ENCODE measurements around the gene SH2D6.
A peak's percentile ranks its signal among the peaks of the same experiment; 100 is the strongest.

SH2D6 gene

DNA sequence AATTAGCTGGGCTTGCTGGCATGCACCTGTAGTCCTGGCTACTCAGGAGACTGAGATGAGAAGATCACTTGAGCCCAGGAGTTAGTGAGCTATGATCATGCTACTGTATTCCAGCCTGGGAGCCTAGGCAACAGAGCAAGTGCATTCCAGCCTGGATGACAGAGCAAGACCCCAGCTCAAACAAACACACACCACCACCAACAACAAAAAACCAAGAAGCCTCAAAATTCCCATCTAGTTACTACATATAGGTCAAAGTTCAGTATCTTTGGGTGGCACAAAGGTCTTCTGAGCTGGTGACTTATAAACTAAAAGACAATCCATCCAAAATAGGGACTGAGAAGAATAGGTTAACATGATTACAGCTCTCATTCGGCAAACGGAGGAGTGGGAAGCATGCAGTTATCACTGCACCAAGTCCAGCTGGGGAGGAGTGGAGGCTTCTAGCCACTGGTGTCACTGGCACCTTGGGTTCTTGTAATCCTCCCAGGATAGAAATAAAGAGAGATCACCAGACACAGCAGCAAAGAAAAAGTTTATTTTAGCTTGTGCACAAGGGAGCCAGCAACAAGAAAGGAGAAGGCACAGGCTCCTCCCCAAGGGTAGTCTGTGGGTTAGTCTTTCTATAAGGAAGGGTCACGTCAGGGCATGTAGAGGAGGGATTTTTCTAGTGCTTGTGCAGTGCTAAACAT, 57.4 kb downstream of the SH2D6 start:
- Histone ChIP-seq H3K4me3 (ENCODE audit: low read depth, low read length) (no peak overlapping the region), H3K27me3 (ENCODE audit: insufficient read depth, low read length) (no peaks in the 10 kb centered on the region), H3K9ac (ENCODE audit: low read length) (no peak overlapping the region), H4K8ac (ENCODE audit: low read depth, low read length) (no peak overlapping the region), H3K4me2 (ENCODE audit: low read length) (no peak overlapping the region), H3K36me3 (ENCODE audit: control insufficient read depth in 1 of 2, insufficient read depth in 2 of 2, low read length in 2 of 2) (no peaks in the 10 kb centered on the region), H2BK12ac (ENCODE audit: low read length) (no peak overlapping the region), H2AK5ac (ENCODE audit: low read length) (no peak overlapping the region), H4K12ac (ENCODE audit: low read depth, low read length) (no peak overlapping the region), H2AFZ (ENCODE audit: insufficient read depth, low read length, poor library complexity) (no peak overlapping the region), H2BK120ac (ENCODE audit: insufficient read depth, low read length, poor library complexity) (no peak overlapping the region), H3K4me1 (ENCODE audit: control insufficient read depth in 1 of 2, insufficient read depth in 2 of 2, low read length in 2 of 2) (no peaks in the 10 kb centered on the region), H3K9me3 (ENCODE audit: insufficient read depth, low read depth, low read length) (no peaks in the 10 kb centered on the region), H3K14ac (ENCODE audit: low read length) (no peak overlapping the region), H3K79me2 (ENCODE audit: control insufficient read depth, insufficient read depth, low read length, poor library complexity) (no peaks in the 10 kb centered on the region), H3K23ac (ENCODE audit: low read length) (no peak overlapping the region), H4K91ac (ENCODE audit: low read depth, low read length) (no peak overlapping the region), H2BK5ac (ENCODE audit: low read depth, low read length, poor library complexity) (no peak overlapping the region), H3K79me1 (ENCODE audit: low read length) (no peaks in the 10 kb centered on the region), H3K27ac (ENCODE audit: low read depth, low read length) (no peak overlapping the region), H3K4ac (ENCODE audit: low read depth, low read length) (no peak overlapping the region), H3K18ac (ENCODE audit: low read length) (no peak overlapping the region)
- DNase-seq, result no peak
- no CpG with 5 or more reads among the region's 3 CpGs for WGBS (ENCODE audit: extremely low coverage, insufficient coverage, insufficient read length)

DNA sequence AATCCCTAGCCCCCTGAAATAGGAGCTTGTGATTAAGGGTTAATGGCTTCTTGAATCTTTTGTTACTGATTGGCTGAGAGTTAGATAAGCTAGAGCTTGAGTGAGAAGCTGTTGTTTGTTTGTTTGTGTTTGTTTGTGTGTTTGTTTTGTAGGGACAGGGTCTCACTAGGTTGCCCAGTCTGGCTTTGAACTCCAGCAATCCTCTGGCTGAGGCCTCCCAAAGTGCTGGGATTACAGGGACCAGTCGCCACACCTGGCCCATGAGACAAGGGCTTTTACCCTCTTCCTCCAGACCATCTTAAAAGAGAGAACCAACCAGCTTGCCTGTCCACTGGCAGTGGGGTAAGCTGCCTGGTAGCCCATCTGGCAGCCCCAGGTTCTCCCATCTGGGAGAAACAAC, 58.1 kb downstream of the SH2D6 start:
- Histone ChIP-seq H3K14ac (ENCODE audit: low read length) (no peak overlapping the region), H3K9me3 (ENCODE audit: insufficient read depth, low read depth, low read length) (no peaks in the 10 kb centered on the region), H3K27ac (ENCODE audit: low read depth, low read length) (no peak overlapping the region), H3K27me3 (ENCODE audit: insufficient read depth, low read length) (no peaks in the 10 kb centered on the region), H3K9ac (ENCODE audit: low read length) (peak overlapping the region; percentile 14), H2BK12ac (ENCODE audit: low read length) (no peak overlapping the region), H3K79me2 (ENCODE audit: control insufficient read depth, insufficient read depth, low read length, poor library complexity) (no peaks in the 10 kb centered on the region), H3K4me3 (ENCODE audit: low read depth, low read length) (peak overlapping the region; percentile 23), H2BK5ac (ENCODE audit: low read depth, low read length, poor library complexity) (no peak overlapping the region), H2BK120ac (ENCODE audit: insufficient read depth, low read length, poor library complexity) (no peak overlapping the region), H3K4ac (ENCODE audit: low read depth, low read length) (no peak overlapping the region), H3K4me1 (ENCODE audit: control insufficient read depth in 1 of 2, insufficient read depth in 2 of 2, low read length in 2 of 2) (no peaks in the 10 kb centered on the region), H4K8ac (ENCODE audit: low read depth, low read length) (no peak overlapping the region), H4K91ac (ENCODE audit: low read depth, low read length) (no peak overlapping the region), H3K4me2 (ENCODE audit: low read length) (no peak overlapping the region), H2AFZ (ENCODE audit: insufficient read depth, low read length, poor library complexity) (no peak overlapping the region), H3K23ac (ENCODE audit: low read length) (peak overlapping the region; percentile 3), H3K79me1 (ENCODE audit: low read length) (no peaks in the 10 kb centered on the region), H4K12ac (ENCODE audit: low read depth, low read length) (no peak overlapping the region), H3K36me3 (ENCODE audit: control insufficient read depth in 1 of 2, insufficient read depth in 2 of 2, low read length in 2 of 2) (no peaks in the 10 kb centered on the region), H2AK5ac (ENCODE audit: low read length) (no peak overlapping the region), H3K18ac (ENCODE audit: low read length) (no peak overlapping the region)
- DNase-seq, result no peak
- no CpG with 5 or more reads among the region's 1 CpG for WGBS (ENCODE audit: extremely low coverage, insufficient coverage, insufficient read length)

DNA sequence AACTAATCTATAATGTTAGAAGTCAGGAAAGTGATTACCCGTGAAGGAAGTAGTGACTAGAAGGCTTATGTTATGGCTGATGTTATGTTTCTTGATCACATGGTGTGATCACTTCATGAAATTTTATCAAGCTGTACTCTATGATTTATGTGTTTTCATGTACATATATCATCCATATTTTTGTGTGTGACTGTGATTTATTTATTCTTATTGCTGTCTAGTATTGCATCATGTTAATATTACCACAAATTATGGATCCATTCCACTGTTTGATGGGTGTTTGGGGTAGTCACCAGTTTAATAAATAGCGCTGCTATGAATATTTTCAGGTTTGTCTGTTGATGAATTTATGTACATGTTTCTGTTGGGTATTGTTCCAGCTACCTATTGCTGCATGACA, 59.4 kb downstream of the SH2D6 start:
- H3K79me2 ChIP-seq (ENCODE audit: control insufficient read depth, insufficient read depth, low read length, poor library complexity), result no peaks in the 10 kb centered on the region
- no peak overlapping the region for H4K8ac ChIP-seq (ENCODE audit: low read depth, low read length)
- H3K18ac ChIP-seq (ENCODE audit: low read length), result no peak overlapping the region
- H2AFZ ChIP-seq (ENCODE audit: insufficient read depth, low read length, poor library complexity), result no peak overlapping the region
- H3K23ac ChIP-seq (ENCODE audit: low read length), result no peak overlapping the region
- no peak overlapping the region for H3K9ac ChIP-seq (ENCODE audit: low read length)
- no peak overlapping the region for H2BK120ac ChIP-seq (ENCODE audit: insufficient read depth, low read length, poor library complexity)
- no peak overlapping the region for H3K4ac ChIP-seq (ENCODE audit: low read depth, low read length)
- H3K4me3 ChIP-seq (ENCODE audit: low read depth, low read length), result no peak overlapping the region
- no peak overlapping the region for H3K4me2 ChIP-seq (ENCODE audit: low read length)
- no peak overlapping the region for H4K12ac ChIP-seq (ENCODE audit: low read depth, low read length)
- H3K27ac ChIP-seq (ENCODE audit: low read depth, low read length), result no peak overlapping the region
- no peaks in the 10 kb centered on the region for H3K36me3 ChIP-seq (ENCODE audit: control insufficient read depth in 1 of 2, insufficient read depth in 2 of 2, low read length in 2 of 2)
- no peak overlapping the region for H2BK12ac ChIP-seq (ENCODE audit: low read length)
- no peaks in the 10 kb centered on the region for H3K27me3 ChIP-seq (ENCODE audit: insufficient read depth, low read length)
- H2AK5ac ChIP-seq (ENCODE audit: low read length), result no peak overlapping the region
- H3K4me1 ChIP-seq (ENCODE audit: control insufficient read depth in 1 of 2, insufficient read depth in 2 of 2, low read length in 2 of 2), result no peaks in the 10 kb centered on the region
- WGBS (ENCODE audit: extremely low coverage, insufficient coverage, insufficient read length), result no CpG with 5 or more reads among the region's 2 CpGs
- H4K91ac ChIP-seq (ENCODE audit: low read depth, low read length), result no peak overlapping the region
- H3K14ac ChIP-seq (ENCODE audit: low read length), result no peak overlapping the region
- no peaks in the 10 kb centered on the region for H3K79me1 ChIP-seq (ENCODE audit: low read length)
- no peak for DNase-seq
- no peaks in the 10 kb centered on the region for H3K9me3 ChIP-seq (ENCODE audit: insufficient read depth, low read depth, low read length)
- H2BK5ac ChIP-seq (ENCODE audit: low read depth, low read length, poor library complexity), result no peak overlapping the region

DNA sequence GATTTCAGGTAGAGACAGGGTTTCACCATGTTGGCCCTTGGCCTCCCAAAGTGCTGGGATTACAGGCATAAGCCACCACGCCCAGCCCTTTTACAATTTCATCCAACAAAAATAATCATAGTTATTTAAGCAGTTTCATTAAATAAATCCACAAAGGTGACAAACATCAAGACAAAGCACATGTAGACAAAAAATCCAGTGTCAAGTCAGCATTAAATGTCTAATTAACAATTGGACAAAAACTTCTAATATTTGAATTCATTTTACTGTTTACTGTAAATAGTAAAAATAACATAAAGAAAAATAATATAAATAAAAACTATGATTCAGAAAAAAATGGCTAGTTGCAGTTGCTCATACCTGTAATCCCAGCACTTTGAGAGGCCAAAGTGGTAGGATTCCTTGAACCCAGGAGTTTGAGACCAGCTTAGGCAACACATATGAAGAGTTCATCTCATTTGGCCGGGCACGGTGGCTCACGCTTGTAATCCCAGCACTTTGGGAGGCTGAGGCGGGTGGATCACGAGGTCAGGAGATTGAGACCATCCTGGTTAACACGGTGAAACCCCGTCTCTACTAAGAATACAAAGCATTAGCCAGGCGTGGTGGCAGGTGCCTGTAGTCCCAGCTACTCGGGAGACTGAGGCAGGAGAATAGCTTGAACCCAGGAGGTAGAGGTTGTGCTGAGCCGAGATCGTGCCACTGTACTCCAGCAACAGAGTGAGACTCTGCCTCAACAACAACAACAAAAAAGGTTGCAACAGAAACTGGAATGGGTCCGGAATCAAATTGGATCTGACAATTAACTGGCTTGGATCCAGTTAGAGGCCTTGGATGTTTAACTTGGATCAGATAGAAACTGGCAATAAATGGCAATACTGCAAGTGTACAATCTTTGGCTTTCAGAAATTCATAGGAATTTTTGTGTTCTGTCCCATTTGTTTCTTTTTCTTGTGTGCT, 63.6 kb downstream of the SH2D6 start:
- no peaks in the 10 kb centered on the region for H3K9me3 ChIP-seq (ENCODE audit: insufficient read depth, low read depth, low read length)

More for the DNA sequence above, 63.6 kb downstream of the SH2D6 start:
- no peak overlapping the region for H2BK120ac ChIP-seq (ENCODE audit: insufficient read depth, low read length, poor library complexity)
- H4K91ac ChIP-seq (ENCODE audit: low read depth, low read length), result no peak overlapping the region
- no peaks in the 10 kb centered on the region for H3K36me3 ChIP-seq (ENCODE audit: control insufficient read depth in 1 of 2, insufficient read depth in 2 of 2, low read length in 2 of 2)
- H2AFZ ChIP-seq (ENCODE audit: insufficient read depth, low read length, poor library complexity), result no peak overlapping the region
- no peak overlapping the region for H3K18ac ChIP-seq (ENCODE audit: low read length)
- H3K4me2 ChIP-seq (ENCODE audit: low read length), result no peak overlapping the region
- no peak overlapping the region for H4K8ac ChIP-seq (ENCODE audit: low read depth, low read length)
- H3K4me3 ChIP-seq (ENCODE audit: low read depth, low read length), result no peak overlapping the region
- no peak overlapping the region for H3K4ac ChIP-seq (ENCODE audit: low read depth, low read length)
- DNase-seq, result no peak
- H3K79me2 ChIP-seq (ENCODE audit: control insufficient read depth, insufficient read depth, low read length, poor library complexity), result no peaks in the 10 kb centered on the region
- no peak overlapping the region for H3K14ac ChIP-seq (ENCODE audit: low read length)
- H2AK5ac ChIP-seq (ENCODE audit: low read length), result no peak overlapping the region
- H4K12ac ChIP-seq (ENCODE audit: low read depth, low read length), result no peak overlapping the region
- H3K23ac ChIP-seq (ENCODE audit: low read length), result no peak overlapping the region
- no CpG with 5 or more reads among the region's 13 CpGs for WGBS (ENCODE audit: extremely low coverage, insufficient coverage, insufficient read length)
- no peaks in the 10 kb centered on the region for H3K4me1 ChIP-seq (ENCODE audit: control insufficient read depth in 1 of 2, insufficient read depth in 2 of 2, low read length in 2 of 2)
- no peak overlapping the region for H2BK12ac ChIP-seq (ENCODE audit: low read length)
- no peak overlapping the region for H2BK5ac ChIP-seq (ENCODE audit: low read depth, low read length, poor library complexity)
- H3K9ac ChIP-seq (ENCODE audit: low read length), result no peak overlapping the region
- no peaks in the 10 kb centered on the region for H3K79me1 ChIP-seq (ENCODE audit: low read length)
- no peaks in the 10 kb centered on the region for H3K27me3 ChIP-seq (ENCODE audit: insufficient read depth, low read length)
- H3K27ac ChIP-seq (ENCODE audit: low read depth, low read length), result no peak overlapping the region
